K562 (cell line): Measurements from ENCODE around the gene TMPRSS6. TPM values are rescaled to one million over a fixed set of nuclear protein-coding genes. Genes with fewer than 3 reads are reported as not detected.

Source experiments
- ATF3 ChIP-seq, 2 experiments: fragments of 450-650 bp in 1 of 2; sonication (generic) in 1 of 2; formaldehyde crosslinking in 1 of 2; IDR thresholded peaks in 1 of 2; conservative IDR thresholded peaks in 1 of 2; 2 replicates each; pipeline versions ENCODE4 v1.6.1 to v1.8.1; 2016 to 2023; ENCODE audit warnings: mild to moderate bottlenecking in 2 of 2, moderate library complexity in 2 of 2, inconsistent platforms in 1 of 2, missing genetic modification reagents in 1 of 2
- CBX1 ChIP-seq: sonication (generic); IDR thresholded peaks from 2 replicates; pipeline ENCODE4 v1.6.1; 2016; ENCODE audit warnings: antibody characterized with exemption, low read depth, mild to moderate bottlenecking
- CGGBP1 ChIP-seq: fragments of 250-450 bp; sonication (Bioruptor Pico); IDR thresholded peaks from 2 replicates; pipeline ENCODE4 v1.9.0; 2021; ENCODE audit warnings: mild to moderate bottlenecking
- DDX20 ChIP-seq: fragments of 450-650 bp; IDR thresholded peaks from 2 replicates; pipeline ENCODE4 v1.6.1; 2016; ENCODE audit warnings: missing genetic modification characterization, low read depth, mild to moderate bottlenecking, missing compliant biosample characterization, moderate library complexity
- LARP7 ChIP-seq: fragments of 450-650 bp; IDR thresholded peaks from 2 replicates; pipeline ENCODE4 v1.6.1; 2016
- RBBP5 ChIP-seq: fragments of 200-600 bp; sonication (generic); IDR thresholded peaks from 2 replicates; pipeline ENCODE4 v1.6.1; 2012; ENCODE audit warnings: borderline replicate concordance, mild to moderate bottlenecking, low read length, control low read depth, inconsistent platforms; ENCODE audit not compliant: insufficient read depth, poor library complexity, severe bottlenecking
- SMARCA4 ChIP-seq: fragments of 450-650 bp; IDR thresholded peaks from 2 replicates; pipeline ENCODE4 v1.6.1; 2016
- SNRNP70 ChIP-seq: fragments of 200-400 bp; formaldehyde crosslinking; optimal IDR thresholded peaks from 2 replicates; pipeline ENCODE3; 2017; ENCODE audit warnings: low read depth, low read length
- ZBTB34 ChIP-seq: fragments of 250-450 bp; sonication (Bioruptor Pico); IDR thresholded peaks from 2 replicates; pipeline ENCODE4 v1.8.0; 2021; ENCODE audit warnings: mild to moderate bottlenecking, moderate library complexity
- ZBTB7A ChIP-seq: IDR thresholded peaks from 2 replicates; pipeline ENCODE4 v1.6.1; 2011; ENCODE audit warnings: low read depth, mild to moderate bottlenecking, low read length, moderate library complexity, borderline replicate concordance; ENCODE audit not compliant: control insufficient read depth
- ZC3H8 ChIP-seq: fragments of 450-650 bp; IDR thresholded peaks from 2 replicates; pipeline ENCODE4 v1.6.1; 2017
- ZNF184 ChIP-seq: sonication (generic); formaldehyde crosslinking; IDR thresholded peaks from 2 replicates; pipeline ENCODE4 v1.5.0; 2020; ENCODE audit warnings: missing genetic modification reagents
- ZNF586 ChIP-seq: fragments of 450-650 bp; formaldehyde crosslinking; conservative IDR thresholded peaks from 2 replicates; pipeline ENCODE4 v1.4.0; 2020; ENCODE audit warnings: mild to moderate bottlenecking, moderate library complexity
- ZNF778 ChIP-seq: fragments of 450-650 bp; formaldehyde crosslinking; IDR thresholded peaks from 2 replicates; pipeline ENCODE4 v1.4.0; 2020; ENCODE audit warnings: mild to moderate bottlenecking, moderate library complexity
- polyA plus RNA-seq, 8 experiments: library from polyadenylated mRNA; depleted of rRNA in 4 of 8; stranded (reverse) in 5 of 8; unstranded in 3 of 8; fragments of >200 nt; fragmentation: Nextera tagmentation in 2 of 8; fragmentation: Illumina TruSeq in 1 of 8; extraction: Ambion mirVana in 2 of 8; extraction: Trizol in 1 of 8; gene quantifications; 2 replicates each; pipeline versions ENCODE4 v1.2.1 to v1.2.3, GENCODE V29; 2011 to 2014; ENCODE audit warnings: inconsistent platforms in 1 of 8, missing spikeins in 1 of 8
- total RNA-seq, 7 experiments: library from RNA; depleted of rRNA in 6 of 7; stranded (reverse); fragments of >200 nt in 6 of 7; fragmentation: Illumina TruSeq in 2 of 7; extraction: Trizol in 2 of 7; gene quantifications; 2 replicates each; pipeline versions ENCODE4 v1.2.1 to v1.2.3, GENCODE V29; 2011 to 2021; ENCODE audit warnings: low replicate concordance in 1 of 7
- TF ChIP-seq, protein P1 (sequence below): sonication (generic); formaldehyde crosslinking; IDR thresholded peaks from 2 replicates; pipeline ENCODE4 v1.8.0; 2022; ENCODE audit warnings: mild to moderate bottlenecking, missing genetic modification reagents
- TF ChIP-seq, protein P2 (sequence below): fragments of 250-450 bp; sonication (Bioruptor Pico); IDR thresholded peaks from 2 replicates; pipeline ENCODE4 v1.5.0; 2022; ENCODE audit warnings: mild to moderate bottlenecking
- TF ChIP-seq, protein P3 (sequence below): fragments of 150-350 bp; conservative IDR thresholded peaks from 2 replicates; pipeline ENCODE4 v1.6.1; 2014; ENCODE audit warnings: low read length

TMPRSS6 gene
- total and polyA plus RNA-seq, 9 of the 15 experiments (the other 6 are each of a cell fraction or from before 2014, with no cell fraction given) = 0.03 TPM; not detected in 8

GRCh38 chr22:37018815-37019308, 90.7 kb downstream of the TMPRSS6 start (continued):
- TF ChIP-seq, protein P1, sequence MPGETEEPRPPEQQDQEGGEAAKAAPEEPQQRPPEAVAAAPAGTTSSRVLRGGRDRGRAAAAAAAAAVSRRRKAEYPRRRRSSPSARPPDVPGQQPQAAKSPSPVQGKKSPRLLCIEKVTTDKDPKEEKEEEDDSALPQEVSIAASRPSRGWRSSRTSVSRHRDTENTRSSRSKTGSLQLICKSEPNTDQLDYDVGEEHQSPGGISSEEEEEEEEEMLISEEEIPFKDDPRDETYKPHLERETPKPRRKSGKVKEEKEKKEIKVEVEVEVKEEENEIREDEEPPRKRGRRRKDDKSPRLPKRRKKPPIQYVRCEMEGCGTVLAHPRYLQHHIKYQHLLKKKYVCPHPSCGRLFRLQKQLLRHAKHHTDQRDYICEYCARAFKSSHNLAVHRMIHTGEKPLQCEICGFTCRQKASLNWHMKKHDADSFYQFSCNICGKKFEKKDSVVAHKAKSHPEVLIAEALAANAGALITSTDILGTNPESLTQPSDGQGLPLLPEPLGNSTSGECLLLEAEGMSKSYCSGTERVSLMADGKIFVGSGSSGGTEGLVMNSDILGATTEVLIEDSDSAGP (CRISPR knock-in tag) = no peak
- TF ChIP-seq, protein P2, sequence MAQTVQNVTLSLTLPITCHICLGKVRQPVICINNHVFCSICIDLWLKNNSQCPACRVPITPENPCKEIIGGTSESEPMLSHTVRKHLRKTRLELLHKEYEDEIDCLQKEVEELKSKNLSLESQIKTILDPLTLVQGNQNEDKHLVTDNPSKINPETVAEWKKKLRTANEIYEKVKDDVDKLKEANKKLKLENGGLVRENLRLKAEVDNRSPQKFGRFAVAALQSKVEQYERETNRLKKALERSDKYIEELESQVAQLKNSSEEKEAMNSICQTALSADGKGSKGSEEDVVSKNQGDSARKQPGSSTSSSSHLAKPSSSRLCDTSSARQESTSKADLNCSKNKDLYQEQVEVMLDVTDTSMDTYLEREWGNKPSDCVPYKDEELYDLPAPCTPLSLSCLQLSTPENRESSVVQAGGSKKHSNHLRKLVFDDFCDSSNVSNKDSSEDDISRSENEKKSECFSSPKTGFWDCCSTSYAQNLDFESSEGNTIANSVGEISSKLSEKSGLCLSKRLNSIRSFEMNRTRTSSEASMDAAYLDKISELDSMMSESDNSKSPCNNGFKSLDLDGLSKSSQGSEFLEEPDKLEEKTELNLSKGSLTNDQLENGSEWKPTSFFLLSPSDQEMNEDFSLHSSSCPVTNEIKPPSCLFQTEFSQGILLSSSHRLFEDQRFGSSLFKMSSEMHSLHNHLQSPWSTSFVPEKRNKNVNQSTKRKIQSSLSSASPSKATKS = no peak
- TF ChIP-seq ZBTB7A (no peak), DDX20 (tag) (no peak), LARP7 (no peak), ZNF184 (CRISPR knock-in tag) (no peak), SMARCA4 (no peak), ZC3H8 (no peak), CBX1 (no peak), SNRNP70 (no peak), ZNF778 (CRISPR knock-in tag) (no peak), CGGBP1 (CRISPR knock-in tag) (no peak), ZBTB34 (CRISPR knock-in tag) (no peak), RBBP5 (peak; percentile 63), ZNF586 (CRISPR knock-in tag) (no peak), ATF3 (IDR thresholded peaks at IDR 0.05) (no peak), ATF3 (CRISPR knock-in tag; conservative IDR thresholded peaks at IDR 0.05) (no peak)
- TF ChIP-seq, protein P3, sequence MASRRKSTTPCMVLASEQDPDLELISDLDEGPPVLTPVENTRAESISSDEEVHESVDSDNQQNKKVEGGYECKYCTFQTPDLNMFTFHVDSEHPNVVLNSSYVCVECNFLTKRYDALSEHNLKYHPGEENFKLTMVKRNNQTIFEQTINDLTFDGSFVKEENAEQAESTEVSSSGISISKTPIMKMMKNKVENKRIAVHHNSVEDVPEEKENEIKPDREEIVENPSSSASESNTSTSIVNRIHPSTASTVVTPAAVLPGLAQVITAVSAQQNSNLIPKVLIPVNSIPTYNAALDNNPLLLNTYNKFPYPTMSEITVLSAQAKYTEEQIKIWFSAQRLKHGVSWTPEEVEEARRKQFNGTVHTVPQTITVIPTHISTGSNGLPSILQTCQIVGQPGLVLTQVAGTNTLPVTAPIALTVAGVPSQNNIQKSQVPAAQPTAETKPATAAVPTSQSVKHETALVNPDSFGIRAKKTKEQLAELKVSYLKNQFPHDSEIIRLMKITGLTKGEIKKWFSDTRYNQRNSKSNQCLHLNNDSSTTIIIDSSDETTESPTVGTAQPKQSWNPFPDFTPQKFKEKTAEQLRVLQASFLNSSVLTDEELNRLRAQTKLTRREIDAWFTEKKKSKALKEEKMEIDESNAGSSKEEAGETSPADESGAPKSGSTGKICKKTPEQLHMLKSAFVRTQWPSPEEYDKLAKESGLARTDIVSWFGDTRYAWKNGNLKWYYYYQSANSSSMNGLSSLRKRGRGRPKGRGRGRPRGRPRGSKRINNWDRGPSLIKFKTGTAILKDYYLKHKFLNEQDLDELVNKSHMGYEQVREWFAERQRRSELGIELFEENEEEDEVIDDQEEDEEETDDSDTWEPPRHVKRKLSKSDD = no peak
